GM10248 (cell line): ENCODE data around the gene MLF2.

Experiments used
- CTCF ChIA-PET: fragments of 300-600 bp; sonication (Branson Sonifier 250); formaldehyde crosslinking; extraction: SDS; loops from one replicate; lab custom pipeline; 2021; ENCODE audit warnings: antibody characterized with exemption; lab: Yijun Ruan, JAX
- POLR2A ChIA-PET: fragments of 350-650 bp; sonication (Branson Sonifier 250); formaldehyde crosslinking; extraction: SDS; loops from one replicate; lab custom pipeline; 2020; ENCODE audit warnings: antibody characterized with exemption; lab: Yijun Ruan, JAX
- DNase-seq: peaks from one replicate; pipeline ENCODE4 v3.0.0; 2012; ENCODE audit errors: extremely low spot score
- TF ChIP-seq, protein P1 (sequence below): IDR thresholded peaks from 2 replicates; pipeline ENCODE4 v1.5.1; 2012; ENCODE audit warnings: mild to moderate bottlenecking, low read depth; ENCODE audit errors: extremely low read depth, missing control alignments, control extremely low read depth

Gene MLF2

DNA sequence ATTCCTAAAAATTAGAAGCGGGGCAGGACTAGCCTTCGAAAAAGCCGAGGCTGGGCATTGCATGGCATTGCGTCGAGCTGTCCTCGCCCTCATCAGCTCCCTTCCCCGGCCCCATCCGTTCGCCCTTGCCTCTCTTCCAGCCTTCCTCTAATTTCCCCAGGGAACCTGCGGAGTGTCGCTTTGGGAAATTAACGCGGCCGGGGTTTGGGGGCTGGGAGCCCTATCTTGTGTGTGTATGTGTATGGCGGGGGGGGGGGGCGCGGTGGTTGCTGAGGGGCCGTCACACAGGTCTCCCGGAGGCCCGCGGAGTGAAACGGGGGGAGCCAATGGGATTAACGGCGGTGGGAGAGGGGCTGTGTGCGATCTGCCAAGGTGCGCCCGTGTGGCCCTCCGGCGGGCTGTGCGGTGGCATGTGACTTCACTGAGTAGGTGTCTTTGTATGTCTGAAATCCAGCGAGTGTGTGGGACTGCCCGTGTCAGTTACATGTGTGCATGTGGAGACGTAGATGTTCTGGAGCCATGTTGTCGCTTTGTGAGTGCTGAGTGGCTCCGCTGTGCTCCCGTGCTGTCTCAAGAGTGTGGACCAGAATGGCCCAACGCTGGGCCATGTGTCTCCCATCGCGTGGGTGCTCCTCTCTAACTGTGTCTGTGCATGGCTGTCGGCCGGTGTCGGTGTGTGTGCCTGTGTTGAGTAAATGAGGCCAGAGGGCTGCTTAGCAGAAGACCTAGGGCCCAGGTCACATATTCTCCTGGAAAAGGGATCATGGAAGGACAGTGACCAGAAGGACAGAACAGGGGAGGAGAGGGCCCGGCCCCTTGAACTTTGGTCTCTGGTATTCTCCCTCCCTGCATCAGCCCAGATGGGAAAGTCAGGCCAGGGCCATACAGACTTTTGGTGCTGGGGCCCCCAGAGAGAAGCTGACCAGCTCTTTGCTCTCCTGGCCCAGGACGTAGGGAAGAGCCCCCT is 14.7 kb upstream of the MLF2 start:
- ChIA-PET POLR2A (interaction anchor here (0.7 to 2.2 kb wide), 3 partner anchors 9 to 232 kb away, joined by 3 to 15 read pairs (median 3); partner anchors contain the start of gene MLF2), CTCF (interaction anchor here (0.9 to 8.0 kb wide), 28 partner anchors 8 to 343 kb away, joined by 3 to 117 read pairs (median 5); partner anchors contain the start of genes CD4, CDCA3, COPS7A and GPR162)
- DNase-seq: no peak
- TF ChIP-seq, protein P1, sequence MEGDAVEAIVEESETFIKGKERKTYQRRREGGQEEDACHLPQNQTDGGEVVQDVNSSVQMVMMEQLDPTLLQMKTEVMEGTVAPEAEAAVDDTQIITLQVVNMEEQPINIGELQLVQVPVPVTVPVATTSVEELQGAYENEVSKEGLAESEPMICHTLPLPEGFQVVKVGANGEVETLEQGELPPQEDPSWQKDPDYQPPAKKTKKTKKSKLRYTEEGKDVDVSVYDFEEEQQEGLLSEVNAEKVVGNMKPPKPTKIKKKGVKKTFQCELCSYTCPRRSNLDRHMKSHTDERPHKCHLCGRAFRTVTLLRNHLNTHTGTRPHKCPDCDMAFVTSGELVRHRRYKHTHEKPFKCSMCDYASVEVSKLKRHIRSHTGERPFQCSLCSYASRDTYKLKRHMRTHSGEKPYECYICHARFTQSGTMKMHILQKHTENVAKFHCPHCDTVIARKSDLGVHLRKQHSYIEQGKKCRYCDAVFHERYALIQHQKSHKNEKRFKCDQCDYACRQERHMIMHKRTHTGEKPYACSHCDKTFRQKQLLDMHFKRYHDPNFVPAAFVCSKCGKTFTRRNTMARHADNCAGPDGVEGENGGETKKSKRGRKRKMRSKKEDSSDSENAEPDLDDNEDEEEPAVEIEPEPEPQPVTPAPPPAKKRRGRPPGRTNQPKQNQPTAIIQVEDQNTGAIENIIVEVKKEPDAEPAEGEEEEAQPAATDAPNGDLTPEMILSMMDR: no peak

DNA sequence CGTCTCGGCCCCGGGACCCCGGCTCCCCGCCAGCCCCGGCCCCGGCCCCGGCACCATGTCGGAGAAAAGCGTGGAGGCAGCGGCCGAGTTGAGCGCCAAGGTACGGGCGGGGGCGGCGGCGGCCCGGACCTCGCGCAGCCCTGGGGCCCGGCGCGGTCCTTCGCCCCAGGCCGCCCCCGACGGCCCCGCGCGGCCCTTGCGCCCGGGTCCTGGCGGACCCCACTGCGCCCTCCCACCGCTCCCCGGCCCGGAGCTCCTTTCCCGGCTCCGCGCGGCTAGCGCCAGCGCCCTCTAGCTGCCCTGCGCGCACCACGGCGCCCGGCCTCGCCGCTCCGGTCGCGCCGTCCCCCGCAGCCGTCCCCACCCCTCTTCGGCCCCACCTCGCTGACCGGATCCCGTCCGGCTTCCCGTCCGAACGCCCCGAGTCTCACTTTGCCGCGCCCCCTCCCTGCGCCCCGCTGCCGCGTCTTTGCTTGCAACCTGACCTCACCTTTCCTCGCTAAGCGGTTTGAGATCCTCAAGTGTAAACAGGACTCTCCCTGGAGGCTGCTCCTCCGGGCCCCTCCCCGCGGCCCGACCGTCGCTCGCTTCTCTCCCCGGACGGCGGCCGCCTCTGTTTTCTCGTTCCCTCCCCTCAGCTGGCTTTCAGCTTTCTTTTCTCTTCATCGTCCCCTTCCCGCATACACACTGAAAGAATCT is 13.9 kb upstream of the MLF2 start:
- ChIA-PET POLR2A (interaction anchor here (0.7 to 2.2 kb wide), 4 partner anchors 10 to 231 kb away, joined by 3 to 15 read pairs (median 4); partner anchors contain the start of genes MLF2 and TPI1), CTCF (interaction anchor here (0.8 to 8.0 kb wide), 32 partner anchors 9 to 343 kb away, joined by 3 to 117 read pairs (median 5); partner anchors contain the start of genes CD4, CDCA3, COPS7A and GAPDH)
- TF ChIP-seq, protein P1: peak; percentile 85
- DNase-seq: peak; percentile 77

DNA sequence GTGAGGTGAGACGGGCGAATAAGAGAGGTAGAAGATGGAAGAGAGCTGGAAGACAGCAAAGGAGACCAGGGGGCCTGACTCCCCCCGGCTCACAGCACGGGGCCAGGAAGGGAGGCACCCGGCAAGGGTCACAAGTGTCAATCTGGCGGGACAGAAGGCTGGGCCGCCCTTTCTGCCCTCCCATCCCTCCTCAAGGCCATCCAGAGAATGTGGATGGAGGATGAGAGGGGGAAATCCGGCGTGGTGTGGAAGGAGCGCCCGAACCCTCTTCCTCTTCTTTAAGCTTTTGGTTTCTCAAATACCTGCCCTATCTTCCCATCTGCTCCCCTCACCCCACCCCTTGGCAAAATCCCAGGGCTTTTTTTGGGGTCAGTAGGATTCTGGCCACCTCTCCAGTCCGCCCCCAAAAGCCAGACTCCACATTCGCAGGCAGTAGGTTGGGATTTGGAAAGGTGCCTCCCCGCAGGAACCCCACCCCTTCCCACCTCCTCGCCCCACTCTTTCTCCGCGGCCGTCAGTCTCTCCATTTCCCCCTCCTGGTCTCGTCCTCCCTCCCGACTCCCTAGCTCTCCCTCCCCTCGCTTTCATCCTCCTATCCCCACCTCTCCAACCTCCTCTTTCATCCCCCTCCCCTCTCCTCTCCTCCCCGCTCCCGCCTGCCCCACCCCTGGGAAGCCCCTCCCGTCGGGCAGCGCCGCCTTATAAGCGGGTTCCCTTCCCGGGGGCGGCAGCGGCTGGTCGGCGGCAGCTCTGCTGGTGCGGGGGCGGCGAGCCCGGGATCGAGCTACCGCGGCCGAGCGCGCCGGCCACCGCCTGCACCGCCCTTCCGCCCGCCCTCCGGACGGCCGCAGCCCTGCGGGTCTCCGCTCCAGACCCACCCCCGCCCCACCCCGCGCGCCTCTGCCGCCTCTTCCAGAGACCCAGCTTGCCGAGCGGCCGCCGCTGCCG is 13.0 kb upstream of the MLF2 start, which contains the start of gene PTMS:
Gene PTMS, plus strand, starts transcription at position 730 of the 948 bp plus-strand sequence. CDS start 343 bp downstream, outside the sequence.
- TF ChIP-seq, protein P1: no peak
- POLR2A ChIA-PET: interaction anchor here (1.6 to 2.2 kb wide), 2 partner anchors 13 to 102 kb away, joined by 6 to 15 read pairs; partner anchors contain the start of genes MLF2 and TPI1

DNA sequence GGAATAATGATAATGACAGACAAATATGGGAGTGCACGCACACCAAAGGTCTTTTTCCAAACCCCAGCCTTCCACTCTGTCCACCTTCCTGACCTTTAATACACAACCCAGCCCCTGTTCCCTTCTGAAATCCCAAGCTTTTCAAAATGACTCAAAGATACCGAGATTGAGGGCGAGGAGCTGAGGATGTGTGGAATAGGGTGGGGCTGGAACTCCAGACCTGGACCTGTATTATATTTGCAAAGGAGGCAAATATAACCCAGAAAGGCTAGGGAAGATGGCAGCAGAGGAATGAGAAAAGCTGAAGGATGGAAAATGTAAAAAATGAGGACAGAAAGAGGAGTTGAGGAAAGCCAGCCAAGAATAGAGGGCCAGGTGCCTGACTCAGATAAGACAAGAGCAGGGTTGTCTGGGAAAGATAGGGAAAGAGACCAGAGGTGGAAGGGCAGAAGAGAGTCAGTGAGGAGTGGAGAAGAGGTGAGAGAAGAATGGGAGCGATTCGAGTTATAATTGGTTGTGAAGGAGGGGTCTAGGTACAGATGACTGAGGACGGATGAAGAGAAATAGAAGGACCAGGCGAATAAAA is 12.2 kb upstream of the MLF2 start:
- DNase-seq: no peak
- TF ChIP-seq, protein P1: no peak
- ChIA-PET CTCF (interaction anchor here (1.0 to 8.0 kb wide), 6 partner anchors 12 to 108 kb away, joined by 3 to 117 read pairs (median 8); partner anchors contain the start of genes MLF2 and SPSB2), POLR2A (no interaction called here)

More for the DNA sequence above, 13.0 kb upstream of the MLF2 start, which contains the start of gene PTMS:
- DNase-seq: peak; percentile 62
- CTCF ChIA-PET: interaction anchor here (0.8 to 8.0 kb wide), 33 partner anchors 8 to 342 kb away, joined by 3 to 117 read pairs (median 4); partner anchors contain the start of genes CD4, CDCA3, COPS7A and GAPDH

DNA sequence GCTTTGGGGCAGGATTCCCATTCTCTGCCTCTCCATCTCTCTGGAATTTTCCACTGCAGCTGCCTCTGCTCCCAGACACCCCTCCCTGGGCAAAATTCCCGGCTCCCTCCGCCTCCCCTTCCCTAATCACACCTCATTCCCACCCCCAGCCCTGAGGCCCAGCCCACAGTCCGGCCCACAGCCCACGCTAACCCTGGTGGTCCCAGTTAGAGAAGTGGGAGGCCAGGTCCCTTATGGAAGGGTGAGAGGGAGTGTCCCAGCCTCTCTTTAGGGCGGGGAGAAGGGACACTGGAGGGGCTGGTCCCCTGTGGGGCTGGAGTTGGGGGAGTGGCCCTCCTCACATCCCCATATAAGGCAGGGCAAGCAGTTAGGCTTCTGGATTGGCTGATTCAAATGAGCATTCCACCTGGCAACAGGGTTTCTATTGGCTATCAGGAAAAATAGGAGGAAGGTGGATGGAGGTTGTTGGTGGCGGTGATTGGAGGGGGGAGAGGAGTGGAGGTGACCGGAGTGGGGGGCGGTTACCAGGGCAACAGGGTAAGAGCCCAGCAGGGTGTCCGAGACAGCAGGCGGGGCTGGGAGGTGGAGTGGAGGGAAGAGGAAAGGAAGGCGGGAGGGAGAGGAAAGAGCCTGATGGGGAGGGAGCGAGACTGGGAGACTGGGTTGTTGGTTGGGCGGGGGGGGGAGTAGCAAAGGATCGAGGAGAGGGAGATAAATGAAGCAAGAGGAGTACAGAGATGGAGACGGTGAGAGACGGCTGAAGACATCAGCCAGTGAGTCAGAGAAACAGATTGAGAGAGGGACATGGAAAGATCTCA is 11.3 kb upstream of the MLF2 start:
- POLR2A ChIA-PET: interaction anchor here (1.2 kb wide), 1 partner anchor 11 kb away, joined by 5 read pairs; the partner anchor contains the start of gene MLF2
- DNase-seq: peak; percentile 96
- TF ChIP-seq, protein P1: no peak
- CTCF ChIA-PET: interaction anchor here (1.1 to 8.0 kb wide), 4 partner anchors 11 to 15 kb away, joined by 3 to 117 read pairs (median 46); partner anchors contain the start of gene MLF2
